ENCODE measurements around the gene RNF167. TPM values are rescaled to one million over a fixed set of nuclear protein-coding genes. Genes with fewer than 3 reads are reported as not detected.

RNF167 gene
- total and polyA plus RNA-seq, 2 of the 13 experiments (the other 11 are each of a cell fraction or from before 2014, with no cell fraction given) = 44.1 to 45.4 TPM

GRCh38 chr17:4986951-4987766, 47.1 kb downstream of the RNF167 start, which contains the start of gene CAMTA2 (continued):
- no peak for TF ChIP-seq SNRNP70 (IDR thresholded peaks at IDR 0.05; ENCODE audit: low read depth, low read length)
- TF ChIP-seq PHF8 (CRISPR knock-in tag; IDR thresholded peaks at IDR 0.05) = peak; percentile 69; the same call in 1 of the 2 replicates
- TF ChIP-seq ZNF615 (CRISPR knock-in tag; IDR thresholded peaks at IDR 0.05; ENCODE audit: borderline replicate concordance) = no peak
- TF ChIP-seq SMC3 (IDR thresholded peaks at IDR 0.05; ENCODE audit: low read length) = peak; percentile 6; the same call in 1 of the 2 replicates
- no peak for TF ChIP-seq AGO1 (IDR thresholded peaks at IDR 0.05; ENCODE audit: low read depth, low read length, poor library complexity, severe bottlenecking)
- TF ChIP-seq, protein P1, sequence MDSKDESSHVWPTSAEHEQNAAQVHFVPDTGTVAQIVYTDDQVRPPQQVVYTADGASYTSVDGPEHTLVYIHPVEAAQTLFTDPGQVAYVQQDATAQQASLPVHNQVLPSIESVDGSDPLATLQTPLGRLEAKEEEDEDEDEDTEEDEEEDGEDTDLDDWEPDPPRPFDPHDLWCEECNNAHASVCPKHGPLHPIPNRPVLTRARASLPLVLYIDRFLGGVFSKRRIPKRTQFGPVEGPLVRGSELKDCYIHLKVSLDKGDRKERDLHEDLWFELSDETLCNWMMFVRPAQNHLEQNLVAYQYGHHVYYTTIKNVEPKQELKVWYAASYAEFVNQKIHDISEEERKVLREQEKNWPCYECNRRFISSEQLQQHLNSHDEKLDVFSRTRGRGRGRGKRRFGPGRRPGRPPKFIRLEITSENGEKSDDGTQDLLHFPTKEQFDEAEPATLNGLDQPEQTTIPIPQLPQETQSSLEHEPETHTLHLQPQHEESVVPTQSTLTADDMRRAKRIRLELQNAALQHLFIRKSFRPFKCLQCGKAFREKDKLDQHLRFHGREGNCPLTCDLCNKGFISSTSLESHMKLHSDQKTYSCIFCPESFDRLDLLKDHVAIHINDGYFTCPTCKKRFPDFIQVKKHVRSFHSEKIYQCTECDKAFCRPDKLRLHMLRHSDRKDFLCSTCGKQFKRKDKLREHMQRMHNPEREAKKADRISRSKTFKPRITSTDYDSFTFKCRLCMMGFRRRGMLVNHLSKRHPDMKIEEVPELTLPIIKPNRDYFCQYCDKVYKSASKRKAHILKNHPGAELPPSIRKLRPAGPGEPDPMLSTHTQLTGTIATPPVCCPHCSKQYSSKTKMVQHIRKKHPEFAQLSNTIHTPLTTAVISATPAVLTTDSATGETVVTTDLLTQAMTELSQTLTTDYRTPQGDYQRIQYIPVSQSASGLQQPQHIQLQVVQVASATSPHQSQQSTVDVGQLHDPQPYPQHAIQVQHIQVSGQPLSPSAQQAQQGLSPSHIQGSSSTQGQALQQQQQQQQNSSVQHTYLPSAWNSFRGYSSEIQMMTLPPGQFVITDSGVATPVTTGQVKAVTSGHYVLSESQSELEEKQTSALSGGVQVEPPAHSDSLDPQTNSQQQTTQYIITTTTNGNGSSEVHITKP (CRISPR knock-in tag; IDR thresholded peaks at IDR 0.05; ENCODE audit: low read depth) = no peak
- TF ChIP-seq, protein P2, sequence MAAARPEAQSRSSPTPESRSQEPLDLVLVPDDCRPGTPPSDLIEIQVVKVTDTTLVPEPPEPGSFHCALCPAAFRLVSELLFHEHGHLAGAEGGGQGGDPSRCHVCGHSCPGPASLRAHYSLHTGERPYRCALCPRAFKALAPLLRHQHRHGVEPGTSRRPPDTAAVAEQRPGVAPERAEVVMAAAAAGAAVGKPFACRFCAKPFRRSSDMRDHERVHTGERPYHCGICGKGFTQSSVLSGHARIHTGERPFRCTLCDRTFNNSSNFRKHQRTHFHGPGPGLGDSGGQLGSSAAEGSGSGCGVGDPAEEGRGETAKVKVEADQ (CRISPR knock-in tag; IDR thresholded peaks at IDR 0.05; ENCODE audit: borderline replicate concordance) = 0 out of 2 replicates have a peak, but pooled peaks have one; percentile 64
- TF ChIP-seq NCOA1 (CRISPR knock-in tag; IDR thresholded peaks at IDR 0.05) = no peak
- TF ChIP-seq TMF1 (CRISPR knock-in tag; IDR thresholded peaks at IDR 0.05; ENCODE audit: low read depth) = 0 out of 2 replicates have a peak, but pooled peaks have one; percentile 41
- no peak for TF ChIP-seq NFIB (CRISPR knock-in tag; IDR thresholded peaks at IDR 0.05; ENCODE audit: borderline replicate concordance)
- TF ChIP-seq TEAD3 (CRISPR knock-in tag; optimal IDR thresholded peaks at IDR 0.05; ENCODE audit: borderline replicate concordance) = peak; percentile 46
- TF ChIP-seq AKAP8 (CRISPR knock-in tag; IDR thresholded peaks at IDR 0.05) = 0 out of 2 replicates have a peak, but pooled peaks have one; percentile 82
- no peak for TF ChIP-seq SCMH1 (CRISPR knock-in tag; IDR thresholded peaks at IDR 0.05; ENCODE audit: borderline replicate concordance)
- TF ChIP-seq ZNF451 (CRISPR knock-in tag; IDR thresholded peaks at IDR 0.05) = peak; percentile 71; the same call in 1 of the 2 replicates
- no peak for TF ChIP-seq SNAPC4 (CRISPR knock-in tag; IDR thresholded peaks at IDR 0.05)
- peak; percentile 77 for TF ChIP-seq HOXA5 (CRISPR knock-in tag; IDR thresholded peaks at IDR 0.05)
- peak; percentile 45; the same call in 1 of the 2 replicates for TF ChIP-seq NR2F2 (IDR thresholded peaks at IDR 0.05; ENCODE audit: borderline replicate concordance, low read depth)
- TF ChIP-seq ZNF263 (CRISPR knock-in tag; IDR thresholded peaks at IDR 0.05) = peak; percentile 66
- 0 out of 2 replicates have a peak, but pooled peaks have one; percentile 27 for TF ChIP-seq KLF11 (CRISPR knock-in tag; IDR thresholded peaks at IDR 0.05)
- TF ChIP-seq ZNF251 (CRISPR knock-in tag; IDR thresholded peaks at IDR 0.05) = no peak
- TF ChIP-seq ZNF121 (CRISPR knock-in tag; IDR thresholded peaks at IDR 0.05) = no peak

All from HepG2 (cell line).